Bladder microvascular endothelial cell (primary cell): ENCODE measurements around the gene CRMP1. TPM values are rescaled to one million over a fixed set of nuclear protein-coding genes. Genes with fewer than 3 reads are reported as not detected.

Experiments used
- total RNA-seq: library from RNA; depleted of rRNA; stranded (reverse); fragments of >200 nt; gene quantifications from 2 replicates; pipeline ENCODE4 v1.2.3, GENCODE V29; 2014

Gene CRMP1
- total RNA-seq, result under 0.01 and 2.3 TPM in 2 replicates

GRCh38 chr4:5893004-5893580 is at the start of gene CRMP1:
CRMP1 (minus strand) TSS chr4:5893086; CDS start chr4:5892969, 117 bp downstream.

Other genes with a start within 250 kb of the CRMP1 start
- gene EVC2, start 184.5 kb downstream of the CRMP1 start, total RNA-seq, result 2.3 and 10.7 TPM in 2 replicates
- gene EVC, start 181.9 kb downstream of the CRMP1 start, total RNA-seq, result 3.4 and 33.0 TPM in 2 replicates
- gene C4orf50, start 125.3 kb upstream of the CRMP1 start, total RNA-seq, result under 0.01 TPM in 1 of 2 replicates, not detected in the other